Activated B cell treated with CpG ODN at 0.5 μM for 24 hours (primary cell): ENCODE results near the gene SLC13A3. TPM values are rescaled to one million over a fixed set of nuclear protein-coding genes. Genes with fewer than 3 reads are reported as not detected.

Source experiments
- ATAC-seq: fragments of 200-7000 bp; cut with Tn5 transposase; one replicate; pipeline ENCODE4 v1.10.0; 2021; ENCODE audit warnings: low read depth, mild to moderate bottlenecking, moderate library complexity
- CTCF ChIA-PET: fragments of 350-600 bp; sonication (Branson Sonifier 250); formaldehyde crosslinking; loops from one replicate; lab custom pipeline; 2021; ENCODE audit warnings: antibody characterized with exemption; lab: Charles Lee
- POLR2A ChIA-PET: fragments of 350-600 bp; sonication (Branson Sonifier 250); formaldehyde crosslinking; loops from one replicate; lab custom pipeline; 2021; ENCODE audit warnings: antibody characterized with exemption; lab: Charles Lee
- DNase-seq: peaks from one replicate; pipeline ENCODE4 v3.0.0; 2022
- H3K27ac Mint-ChIP-seq: one replicate; pipeline ENCODE4 v1.8.0; 2020; ENCODE audit warnings: mixed read lengths
- H3K27me3 Mint-ChIP-seq: one replicate; pipeline ENCODE4 v1.8.0; 2021; ENCODE audit warnings: mixed read lengths
- H3K36me3 Mint-ChIP-seq: one replicate; pipeline ENCODE4 v1.8.0; 2021; ENCODE audit warnings: low read depth, mixed read lengths
- H3K4me1 Mint-ChIP-seq: one replicate; pipeline ENCODE4 v1.8.0; 2021; ENCODE audit warnings: mixed read lengths
- H3K4me3 Mint-ChIP-seq: one replicate; pipeline ENCODE4 v1.8.0; 2020; ENCODE audit warnings: mild to moderate bottlenecking, mixed read lengths
- H3K9me3 Mint-ChIP-seq: one replicate; pipeline ENCODE4 v1.8.0; 2020; ENCODE audit warnings: mixed read lengths
- intact Hi-C: fragments of 100-400 bp; cut with micrococcal nuclease; formaldehyde crosslinking; loops from one replicate; pipeline ENCODE4 v1.15.1; 2024
- total RNA-seq: library from RNA; stranded (reverse); gene quantifications from 2 replicates; pipeline ENCODE4 v1.2.3, GENCODE V29; 2022
- TF ChIP-seq, protein P1 (sequence below): fragments of 200-600 bp; IDR thresholded peaks from one replicate; pipeline ENCODE4 v1.8.0; 2022; ENCODE audit warnings: antibody characterized with exemption, mild to moderate bottlenecking

SLC13A3 gene
- total RNA-seq, 1 donor from 2014 or later: 0.47 TPM

- H3K27ac Mint-ChIP-seq: no peak overlapping the region
- H3K9me3 Mint-ChIP-seq: no peaks in the 10 kb centered on the region
- H3K36me3 Mint-ChIP-seq: no peaks in the 10 kb centered on the region
- DNase-seq: no peak
- peaks cover 14% of the 10 kb centered on the region for H3K4me1 Mint-ChIP-seq
- CTCF ChIA-PET: no interaction called here
- H3K4me3 Mint-ChIP-seq: no peak overlapping the region
- no peaks in the 10 kb centered on the region for H3K27me3 Mint-ChIP-seq
- intact Hi-C loops: no loop called here
- TF ChIP-seq, protein P1, sequence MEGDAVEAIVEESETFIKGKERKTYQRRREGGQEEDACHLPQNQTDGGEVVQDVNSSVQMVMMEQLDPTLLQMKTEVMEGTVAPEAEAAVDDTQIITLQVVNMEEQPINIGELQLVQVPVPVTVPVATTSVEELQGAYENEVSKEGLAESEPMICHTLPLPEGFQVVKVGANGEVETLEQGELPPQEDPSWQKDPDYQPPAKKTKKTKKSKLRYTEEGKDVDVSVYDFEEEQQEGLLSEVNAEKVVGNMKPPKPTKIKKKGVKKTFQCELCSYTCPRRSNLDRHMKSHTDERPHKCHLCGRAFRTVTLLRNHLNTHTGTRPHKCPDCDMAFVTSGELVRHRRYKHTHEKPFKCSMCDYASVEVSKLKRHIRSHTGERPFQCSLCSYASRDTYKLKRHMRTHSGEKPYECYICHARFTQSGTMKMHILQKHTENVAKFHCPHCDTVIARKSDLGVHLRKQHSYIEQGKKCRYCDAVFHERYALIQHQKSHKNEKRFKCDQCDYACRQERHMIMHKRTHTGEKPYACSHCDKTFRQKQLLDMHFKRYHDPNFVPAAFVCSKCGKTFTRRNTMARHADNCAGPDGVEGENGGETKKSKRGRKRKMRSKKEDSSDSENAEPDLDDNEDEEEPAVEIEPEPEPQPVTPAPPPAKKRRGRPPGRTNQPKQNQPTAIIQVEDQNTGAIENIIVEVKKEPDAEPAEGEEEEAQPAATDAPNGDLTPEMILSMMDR: no peak
- POLR2A ChIA-PET: no interaction called here
- no peak for ATAC-seq
Measured at GRCh38 chr20:46559001-46559400, 92.3 kb downstream of the SLC13A3 start.

- ChIA-PET POLR2A (no interaction called here), CTCF (no interaction called here)
- no peak overlapping the region for H3K27ac Mint-ChIP-seq
- H3K27me3 Mint-ChIP-seq: no peaks in the 10 kb centered on the region
- intact Hi-C loops: no loop called here
- TF ChIP-seq, protein P1: no peak
- DNase-seq (no peak), ATAC-seq (no peak)
- peaks cover 16% of the 10 kb centered on the region for H3K4me1 Mint-ChIP-seq
- no peaks in the 10 kb centered on the region for H3K36me3 Mint-ChIP-seq
- no peaks in the 10 kb centered on the region for H3K9me3 Mint-ChIP-seq
- no peak overlapping the region for H3K4me3 Mint-ChIP-seq
Measured at GRCh38 chr20:46558511-46558959, 92.7 kb downstream of the SLC13A3 start.

DNA sequence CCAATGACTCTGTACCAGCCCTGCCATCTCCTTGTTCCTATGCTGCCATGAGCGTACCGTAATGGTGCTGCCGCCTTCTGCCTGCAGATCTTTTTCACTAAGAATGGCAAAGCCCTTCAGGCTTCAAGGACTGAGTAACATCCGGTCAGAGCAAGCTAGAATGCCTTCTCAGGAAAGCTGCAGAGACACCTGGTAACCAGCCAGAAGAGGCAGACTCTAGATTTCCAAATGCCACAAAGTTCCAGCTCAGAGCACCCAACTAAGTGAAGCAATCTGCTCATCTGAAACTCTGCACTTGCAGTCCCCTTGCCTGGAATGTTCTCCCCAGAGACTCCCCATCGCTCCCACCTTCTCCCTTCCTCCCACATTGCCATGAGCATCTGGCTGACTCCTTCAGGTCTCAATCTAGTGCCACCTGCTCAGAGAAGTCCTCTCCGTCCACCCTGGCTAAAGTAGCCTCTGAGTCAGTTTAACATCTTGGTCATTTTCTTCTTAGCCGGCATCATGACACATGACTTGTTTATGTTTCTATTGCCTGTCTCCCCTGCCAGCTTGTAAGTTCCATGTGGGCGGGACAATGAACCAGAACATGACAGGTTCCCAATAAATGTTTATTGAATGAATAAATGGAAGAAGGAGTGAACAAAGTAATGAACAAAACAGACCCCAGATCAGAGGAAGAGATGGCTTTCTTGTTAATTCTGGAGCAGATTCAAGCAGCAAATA lies 93.9 kb downstream of the SLC13A3 start:
- POLR2A ChIA-PET: no interaction called here

GRCh38 chr20:46555370-46555956 lies 95.8 kb downstream of the SLC13A3 start:
- H3K36me3 Mint-ChIP-seq: no peaks in the 10 kb centered on the region
- H3K4me3 Mint-ChIP-seq: no peak overlapping the region
- H3K9me3 Mint-ChIP-seq: no peaks in the 10 kb centered on the region
- H3K27me3 Mint-ChIP-seq: no peaks in the 10 kb centered on the region
- intact Hi-C loops: no loop called here
- H3K27ac Mint-ChIP-seq: no peak overlapping the region
- CTCF ChIA-PET: no interaction called here
- TF ChIP-seq, protein P1: no peak
- H3K4me1 Mint-ChIP-seq: peaks cover 44% of the 10 kb centered on the region
- no peak for ATAC-seq
- DNase-seq: no peak
- POLR2A ChIA-PET: no interaction called here

More for the DNA sequence above, 93.9 kb downstream of the SLC13A3 start:
- H3K36me3 Mint-ChIP-seq: no peaks in the 10 kb centered on the region
- H3K9me3 Mint-ChIP-seq: no peaks in the 10 kb centered on the region
- TF ChIP-seq, protein P1: no peak
- peaks cover 27% of the 10 kb centered on the region for H3K4me1 Mint-ChIP-seq
- no peak overlapping the region for H3K27ac Mint-ChIP-seq
- CTCF ChIA-PET: no interaction called here
- ATAC-seq (no peak), DNase-seq (no peak)
- H3K27me3 Mint-ChIP-seq: no peaks in the 10 kb centered on the region
- H3K4me3 Mint-ChIP-seq: no peak overlapping the region
- intact Hi-C loops: no loop called here

GRCh38 chr20:46554828-46555227 lies 96.4 kb downstream of the SLC13A3 start:
- H3K36me3 Mint-ChIP-seq: no peaks in the 10 kb centered on the region
- POLR2A ChIA-PET: no interaction called here
- TF ChIP-seq, protein P1: no peak
- DNase-seq (no peak), ATAC-seq (no peak)
- H3K27me3 Mint-ChIP-seq: no peaks in the 10 kb centered on the region
- CTCF ChIA-PET: no interaction called here
- peaks cover 43% of the 10 kb centered on the region for H3K4me1 Mint-ChIP-seq
- H3K27ac Mint-ChIP-seq: no peak overlapping the region
- no peaks in the 10 kb centered on the region for H3K9me3 Mint-ChIP-seq
- intact Hi-C loops: no loop called here
- H3K4me3 Mint-ChIP-seq: no peak overlapping the region
